Measurements from ENCODE around the gene ERAP2.

- TF ChIP-seq YY1 (IDR thresholded peaks at IDR 0.05; ENCODE audit: insufficient read depth, insufficient read length) = no peak
- no peak for TF ChIP-seq ZNF274 (IDR thresholded peaks at IDR 0.05; ENCODE audit: low read depth, low read length)
These were observed 1.7 kb upstream of the ERAP2 start for GRCh38 chr5:96874631-96875030.
